Renal pelvis (tissue), 4 donors: Measurements from ENCODE around the gene CTRL. TPM values are rescaled to one million over a fixed set of nuclear protein-coding genes. Genes with fewer than 3 reads are reported as not detected.

Source experiments
- DNase-seq: peaks from one replicate; pipeline ENCODE4 v3.0.0-alpha.2; 2013
- polyA plus RNA-seq, 3 donors: library from polyadenylated mRNA; unstranded; fragments of 120-200 nt; gene quantifications; one replicate each; pipeline ENCODE4 v1.2.1, GENCODE V29; 2013; ENCODE audit not compliant: insufficient read length in 3 of 3

The CTRL gene
- polyA plus RNA-seq, 3 donors = 8.4 to 10.3 (median 9.2) TPM

DNA sequence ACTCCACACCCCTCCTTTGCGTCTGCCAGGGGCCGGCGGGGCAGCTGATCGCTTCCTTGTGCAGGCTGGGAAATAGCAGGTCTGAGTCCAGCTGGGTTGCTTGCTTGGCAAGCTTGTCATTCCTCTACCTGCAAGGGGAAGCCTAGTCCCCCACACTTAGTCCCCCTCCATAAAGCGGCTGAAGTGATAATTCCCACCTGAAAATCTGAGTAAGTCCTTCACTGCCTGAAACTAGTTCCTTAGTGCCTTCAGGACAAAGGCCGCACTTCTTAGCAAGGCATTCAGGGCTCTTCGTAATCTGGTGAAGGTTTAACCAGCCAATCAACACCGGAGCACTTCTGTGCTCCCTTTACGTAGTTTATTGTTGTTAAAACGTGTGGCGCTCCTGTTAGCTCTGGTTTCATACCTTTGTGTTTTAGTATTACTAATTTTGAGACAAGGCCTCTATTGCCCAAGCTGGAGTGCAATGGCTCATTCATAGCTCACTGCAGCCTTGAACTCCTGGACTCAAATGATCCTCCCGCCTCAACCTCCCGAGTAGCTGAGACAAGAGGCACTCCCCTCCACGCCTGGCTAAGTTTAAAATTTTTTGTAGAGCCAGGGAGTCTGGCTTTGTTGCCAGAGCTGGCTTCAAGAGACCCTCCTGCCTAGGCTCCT is 37.8 kb downstream of the CTRL start:
- DNase-seq = no peak

DNA sequence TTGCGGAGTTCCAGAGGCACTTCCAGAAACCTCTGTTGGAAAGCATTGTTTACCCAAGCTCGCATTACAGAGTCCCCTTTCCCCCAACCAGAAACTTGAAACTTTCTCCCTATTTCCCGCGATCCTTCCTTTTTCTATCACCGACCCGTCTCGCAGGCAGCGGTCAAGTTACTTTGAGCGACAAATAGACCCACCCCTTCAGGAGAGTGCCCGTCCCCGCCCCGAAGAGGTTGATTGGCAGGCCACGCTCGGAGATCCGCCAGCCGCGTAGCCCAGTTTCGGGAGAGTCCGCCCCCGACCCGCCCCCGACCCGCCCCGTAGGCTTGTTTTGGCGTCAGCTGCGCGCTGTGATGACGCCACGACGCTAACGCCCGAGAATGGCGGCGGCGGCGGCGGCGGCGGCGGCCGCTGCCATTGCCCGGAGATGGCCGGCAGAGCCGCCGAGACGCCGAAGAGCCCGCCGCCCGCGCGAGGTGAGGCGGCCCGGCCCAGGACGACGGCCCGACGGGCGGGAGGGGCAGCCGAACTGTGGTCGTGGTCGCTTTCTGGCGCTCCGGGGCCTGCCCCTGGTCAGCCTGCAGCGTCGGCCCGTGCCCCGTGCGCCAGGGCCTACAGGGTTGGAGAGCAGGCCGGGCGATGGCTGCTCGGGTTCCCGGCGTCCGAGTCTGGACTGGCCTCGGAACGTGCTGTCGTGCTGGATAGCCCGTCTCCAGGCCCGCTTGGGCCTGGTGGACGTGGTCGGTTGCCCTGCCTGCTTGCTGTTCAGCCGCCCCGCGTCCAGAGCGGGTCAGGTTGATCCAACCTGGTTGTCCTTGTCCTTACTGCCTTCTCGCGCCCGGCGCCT is 38.5 kb downstream of the CTRL start, which contains the start of gene PSKH1:
Gene PSKH1, plus strand, starts transcription at position 356 of the 844 bp plus-strand sequence. CDS start 15,496 bp downstream, outside the sequence.
- peak; percentile 96 for DNase-seq

GRCh38 chr16:67892375-67892774 is 39.3 kb downstream of the CTRL start:
- DNase-seq = no peak

DNA sequence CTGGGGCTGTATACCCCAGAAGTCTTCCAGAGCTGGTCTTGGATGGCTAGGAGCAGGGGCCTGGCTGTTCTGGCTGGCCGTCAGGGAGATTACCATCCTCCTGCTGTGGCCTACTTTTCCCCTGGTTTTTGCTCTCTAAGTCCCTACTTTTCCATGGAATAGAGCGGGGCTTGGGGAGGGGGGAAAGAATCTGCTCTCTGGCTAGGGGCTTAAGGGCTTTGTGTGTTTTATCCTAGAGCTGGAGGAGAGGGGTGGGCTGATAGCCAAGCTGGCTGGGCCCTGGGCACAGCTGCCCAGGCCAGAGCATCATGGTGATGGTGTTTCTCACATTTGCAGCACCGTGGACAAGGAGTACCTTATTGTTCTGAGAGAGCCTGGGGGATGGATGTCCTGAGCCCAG is 43.3 kb downstream of the CTRL start:
- DNase-seq = no peak

DNA sequence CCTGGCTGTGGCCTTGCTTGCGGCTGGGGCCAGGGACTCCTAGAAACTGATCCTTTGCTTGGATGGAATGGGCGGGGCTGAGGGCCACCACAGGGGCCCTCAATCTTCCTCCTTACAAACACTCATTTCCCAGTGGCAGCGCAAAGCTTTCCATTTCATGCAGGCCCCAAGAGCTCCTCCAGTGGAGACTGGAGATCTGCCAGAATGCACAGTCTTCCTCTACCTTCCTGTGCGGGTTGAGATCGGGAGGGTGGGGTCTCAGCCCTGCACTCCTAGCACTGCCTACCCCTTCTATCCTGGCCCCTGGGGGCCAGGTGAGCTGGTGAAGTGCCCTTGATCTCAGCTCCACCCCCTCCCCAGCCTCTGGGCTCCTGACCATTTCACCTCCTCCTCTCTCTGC is 45.3 kb downstream of the CTRL start:
- no peak for DNase-seq

DNA sequence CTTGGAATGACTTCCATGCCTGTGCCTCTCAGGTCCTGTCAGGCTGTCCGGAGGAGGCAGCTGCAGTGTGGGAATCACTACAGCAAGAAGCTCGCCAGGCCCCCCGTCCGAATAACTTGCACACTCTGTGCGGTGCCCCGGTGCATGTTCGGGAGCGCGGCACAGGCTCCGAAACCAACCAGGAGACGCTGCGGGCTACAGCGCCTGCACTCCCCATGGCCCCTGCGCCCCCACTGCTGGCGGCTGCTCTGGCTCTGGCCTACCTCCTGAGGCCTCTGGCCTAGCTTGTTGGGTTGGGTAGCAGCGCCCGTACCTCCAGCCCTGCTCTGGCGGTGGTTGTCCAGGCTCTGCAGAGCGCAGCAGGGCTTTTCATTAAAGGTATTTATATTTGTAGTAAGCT is 45.7 kb downstream of the CTRL start:
- DNase-seq = no peak

DNA sequence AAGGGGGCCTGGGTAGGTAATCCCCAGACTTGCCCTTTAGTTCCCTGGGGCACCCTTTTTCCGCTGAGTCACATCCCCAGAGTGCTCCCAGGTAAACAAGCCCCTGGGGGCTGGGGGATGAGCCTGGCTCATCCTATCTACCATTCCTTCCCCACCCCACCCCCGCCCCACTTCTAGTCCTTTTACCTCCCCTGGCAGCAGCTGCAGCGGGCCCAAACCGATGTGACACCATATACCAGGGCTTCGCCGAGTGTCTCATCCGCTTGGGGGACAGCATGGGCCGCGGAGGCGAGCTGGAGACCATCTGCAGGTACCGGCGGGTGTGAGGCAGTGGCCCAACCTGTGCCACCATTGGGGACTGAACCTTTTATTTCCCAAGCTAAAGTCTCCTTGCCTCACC is 46.1 kb downstream of the CTRL start:
- DNase-seq = no peak

- DNase-seq = peak; percentile 68
Measured at GRCh38 chr16:67884684-67885083, 47.0 kb downstream of the CTRL start, which contains the start of gene NRN1L. NRN1L (plus strand) TSS chr16:67884885; CDS start chr16:67884904, 19 bp downstream.

DNA sequence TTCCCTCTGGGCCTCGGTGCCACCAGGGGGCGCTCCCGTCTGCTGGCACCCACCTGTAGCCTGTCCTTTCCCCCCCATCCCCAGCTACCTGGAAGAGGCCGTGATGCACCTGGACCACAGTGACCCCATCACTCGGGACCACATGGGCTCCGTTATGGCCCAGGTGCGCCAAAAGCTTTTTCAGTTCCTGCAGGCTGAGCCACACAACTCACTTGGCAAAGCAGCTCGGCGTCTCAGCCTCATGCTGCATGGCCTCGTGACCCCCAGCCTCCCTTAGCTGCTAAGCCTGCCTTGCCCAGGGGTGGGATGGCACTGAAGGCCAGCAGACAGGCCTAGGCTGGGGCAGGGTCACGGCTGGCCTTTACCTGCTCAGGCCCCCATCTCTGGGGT is 47.8 kb downstream of the CTRL start:
- no peak for DNase-seq

DNA sequence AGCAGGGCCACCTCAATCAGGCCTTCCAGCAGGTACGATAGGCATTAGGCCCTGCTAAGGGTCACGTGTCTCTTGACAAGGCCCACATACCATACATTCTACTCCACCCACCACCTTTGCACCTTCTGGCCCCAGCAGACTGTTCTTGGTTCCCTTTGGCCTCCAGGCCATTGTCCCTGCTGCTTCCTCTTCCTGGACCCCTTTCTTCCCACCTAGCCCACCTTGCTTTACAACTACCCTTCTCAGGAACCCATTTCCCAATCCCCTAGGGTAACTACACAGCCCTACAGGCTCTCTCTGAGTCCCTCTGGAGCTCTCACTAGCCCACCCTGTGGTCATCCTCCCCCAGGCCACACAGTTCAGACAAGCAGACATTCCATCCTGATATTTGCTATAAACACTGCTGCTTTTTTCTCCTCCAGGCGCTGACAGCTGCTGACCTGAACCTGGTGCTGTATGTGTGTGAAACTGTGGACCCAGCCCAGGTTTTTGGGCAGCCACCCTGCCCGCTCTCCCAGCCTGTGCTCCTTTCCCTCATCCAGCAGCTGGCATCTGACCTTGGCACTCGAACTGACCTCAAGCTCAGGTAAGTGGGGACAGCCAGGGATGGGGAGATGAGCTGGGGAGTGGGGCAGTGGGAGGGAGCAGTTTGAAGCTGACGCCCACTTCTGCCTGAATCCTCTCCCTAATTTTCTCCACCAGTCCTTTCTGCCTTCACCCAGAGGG is 48.4 kb downstream of the CTRL start:
- no peak for DNase-seq

- DNase-seq = no peak
Measured at GRCh38 chr16:67882374-67883145, 49.1 kb downstream of the CTRL start.

DNA sequence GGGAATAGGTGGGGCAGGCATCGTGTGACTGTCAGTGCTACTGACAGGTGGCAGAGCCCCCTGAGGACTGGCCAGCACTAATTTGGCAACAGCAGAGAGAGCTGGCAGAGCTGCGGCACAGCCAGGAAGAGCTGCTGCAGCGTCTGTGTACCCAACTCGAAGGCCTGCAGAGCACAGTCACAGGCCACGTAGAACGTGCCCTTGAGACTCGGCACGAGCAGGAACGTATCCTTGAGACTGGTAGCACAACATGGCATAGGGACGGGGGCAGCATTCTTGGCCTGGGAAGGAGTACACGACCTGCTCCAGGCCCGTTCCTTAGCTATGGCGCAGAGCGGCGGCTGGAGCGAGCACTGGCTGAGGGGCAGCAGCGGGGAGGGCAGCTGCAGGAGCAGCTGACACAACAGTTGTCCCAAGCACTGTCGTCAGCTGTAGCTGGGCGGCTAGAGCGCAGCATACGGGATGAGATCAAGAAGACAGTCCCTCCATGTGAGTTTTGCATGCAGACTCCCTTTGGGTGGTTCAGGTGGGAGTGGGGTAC is 50.0 kb downstream of the CTRL start:
- no peak for DNase-seq

- DNase-seq = no peak
Measured at GRCh38 chr16:67880584-67880983, 51.1 kb downstream of the CTRL start.

- no peak for DNase-seq
Measured at GRCh38 chr16:67879936-67880335, 51.7 kb downstream of the CTRL start.

Other genes starting within 250 kb of the CTRL start
- 10 to 100 TPM; 23.6 to 26.2 (median 24.6) TPM for gene GFOD2, start 212.5 kb downstream of the CTRL start, polyA plus RNA-seq
- gene RANBP10, start 125.3 kb downstream of the CTRL start, polyA plus RNA-seq = 10 to 100 TPM; 24.4 to 31.6 (median 30.9) TPM
- gene TSNAXIP1, start 125.0 kb downstream of the CTRL start, polyA plus RNA-seq = 1 to 10 TPM; 6.9 to 9.9 (median 8.9) TPM
- gene THAP11, start 89.5 kb downstream of the CTRL start, polyA plus RNA-seq = 10 to 100 TPM; 30.9 to 39.5 (median 33.4) TPM
- gene NUTF2, start 84.9 kb downstream of the CTRL start, polyA plus RNA-seq = 100 to 1,000 TPM; 122 to 133 (median 127) TPM
- gene CENPT, start 84.2 kb downstream of the CTRL start, polyA plus RNA-seq = 10 to 100 TPM; 52.1 to 59.4 (median 57.7) TPM
- 10 to 100 TPM; 91.3 to 99.6 (median 95.2) TPM for gene EDC4, start 58.8 kb downstream of the CTRL start, polyA plus RNA-seq
- gene NRN1L, start 47.0 kb downstream of the CTRL start, polyA plus RNA-seq = 1 to 10 TPM in 1 of 3 donors, under 1 TPM in 2; 0.51 to 1.8 (median 0.98) TPM
- gene PSKH1, start 38.6 kb downstream of the CTRL start, polyA plus RNA-seq = 10 to 100 TPM; 38.0 to 42.6 (median 41.5) TPM
- gene PSMB10, start 5.0 kb upstream of the CTRL start, polyA plus RNA-seq = 10 to 100 TPM; 28.2 to 30.8 (median 30.1) TPM
- 10 to 100 TPM; 18.0 to 27.4 (median 26.8) TPM for gene LCAT, start 12.3 kb upstream of the CTRL start, polyA plus RNA-seq
- gene SLC12A4, start 36.8 kb upstream of the CTRL start, polyA plus RNA-seq = 10 to 100 TPM; 30.1 to 40.9 (median 40.9) TPM
- under 1 TPM in 1 of 3 donors, not detected in 2; 0.17 TPM for gene DPEP3, start 48.6 kb upstream of the CTRL start, polyA plus RNA-seq
- 1 to 10 TPM in 2 of 3 donors, under 1 TPM in 1; 0.75 to 1.6 (median 1.1) TPM for gene DPEP2, start 67.6 kb upstream of the CTRL start, polyA plus RNA-seq
- not detected for gene DPEP2NB, start 84.0 kb upstream of the CTRL start, polyA plus RNA-seq
- 10 to 100 TPM; 10.6 to 12.5 (median 11.3) TPM for gene DDX28, start 91.4 kb upstream of the CTRL start, polyA plus RNA-seq
- gene DUS2, start 91.4 kb upstream of the CTRL start, polyA plus RNA-seq = 10 to 100 TPM; 12.3 to 20.4 (median 15.9) TPM
- 10 to 100 TPM; 30.9 to 35.0 (median 33.5) TPM for gene NFATC3, start 153.5 kb upstream of the CTRL start, polyA plus RNA-seq